Brain microvascular endothelial cell (primary cell): ENCODE measurements around the gene TCF3.

ENCODE experiments used
- DNase-seq: peaks from one replicate; pipeline ENCODE4 v3.0.0-alpha.2; 2020
- H3K27ac ChIP-seq: fragments of 250-450 bp; sonication (Bioruptor Pico); 2 replicates; pipeline ENCODE4 v1.5.1; 2020; ENCODE audit warnings: mild to moderate bottlenecking, moderate library complexity
- H3K27me3 ChIP-seq: fragments of 250-450 bp; sonication (Bioruptor Pico); replicated peaks from 2 replicates; pipeline ENCODE4 v1.5.1; 2020; ENCODE audit warnings: mild to moderate bottlenecking
- H3K36me3 ChIP-seq: fragments of 250-450 bp; sonication (Bioruptor Pico); replicated peaks from 2 replicates; pipeline ENCODE4 v1.5.1; 2020; ENCODE audit warnings: mild to moderate bottlenecking
- H3K4me3 ChIP-seq: 2 replicates; pipeline ENCODE4 v1.5.1; 2011; ENCODE audit warnings: low read depth, mild to moderate bottlenecking, control low read depth, low read length, moderate library complexity
- in situ Hi-C: cut with HindIII; loops from 2 replicates; pipeline ENCODE4 v1.10.0; 2017; ENCODE audit warnings: low sequenced_read_pairs, low pct_ligation_motif_present
- TF ChIP-seq, protein P1 (sequence below): IDR thresholded peaks from 2 replicates; pipeline ENCODE4 v1.5.1; 2011; ENCODE audit warnings: low read depth, mild to moderate bottlenecking, moderate library complexity, low read length, control low read depth, inconsistent platforms; ENCODE audit errors: missing control alignments

TCF3 gene

DNA sequence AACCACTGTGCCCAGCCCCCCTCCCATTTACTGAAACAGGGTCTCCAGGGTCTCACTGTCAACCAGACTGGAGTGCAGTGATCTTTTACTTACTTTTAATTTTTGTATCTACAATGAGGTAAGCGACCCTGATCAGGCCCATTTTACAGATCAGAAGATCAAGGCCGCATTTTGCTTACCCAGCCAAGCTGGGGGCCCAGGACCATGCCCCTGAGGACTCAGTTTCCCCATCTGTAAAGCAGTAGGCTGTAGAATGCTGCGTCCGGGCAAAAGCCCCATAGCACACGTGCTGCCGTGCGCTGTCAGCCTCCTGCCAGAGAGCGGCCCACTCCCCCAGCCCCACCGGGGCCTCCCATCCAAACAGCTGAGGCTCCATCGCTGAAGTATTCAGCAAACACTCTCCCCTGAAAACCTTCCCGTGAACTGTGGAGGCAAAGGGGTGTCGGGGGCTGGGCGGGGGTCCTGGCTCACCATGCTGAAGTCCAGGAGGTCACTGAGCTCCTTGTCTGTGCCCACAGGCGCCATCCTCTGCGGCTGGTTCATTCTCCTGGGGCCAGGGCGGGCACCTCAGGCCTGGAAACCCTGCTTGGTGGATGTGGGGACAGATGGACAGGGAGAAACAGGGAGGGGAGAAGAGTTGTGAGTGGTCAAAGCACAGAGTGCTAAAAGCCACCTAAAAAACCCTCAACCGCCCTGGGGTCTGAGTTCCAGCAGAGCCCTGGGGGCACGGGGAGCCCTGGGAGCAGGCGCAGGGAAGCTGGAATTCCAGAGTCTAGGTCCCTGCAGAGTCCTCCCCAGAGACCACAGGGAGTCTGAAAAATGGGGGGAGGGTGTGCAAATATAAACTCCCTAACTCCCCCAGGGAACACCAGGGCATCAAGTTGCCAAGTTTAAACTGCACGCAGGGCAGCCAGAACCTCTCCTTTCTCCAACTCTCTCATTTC lies 2.4 kb downstream of the TCF3 start:
- no peak overlapping the region for H3K27ac ChIP-seq
- H3K4me3 ChIP-seq = peak overlapping the region; percentile 69
- H3K27me3 ChIP-seq = no peaks in the 10 kb centered on the region
- DNase-seq = no peak
- peaks cover 33% of the 10 kb centered on the region for H3K36me3 ChIP-seq
- in situ Hi-C loops = no loop called here
- TF ChIP-seq, protein P1, sequence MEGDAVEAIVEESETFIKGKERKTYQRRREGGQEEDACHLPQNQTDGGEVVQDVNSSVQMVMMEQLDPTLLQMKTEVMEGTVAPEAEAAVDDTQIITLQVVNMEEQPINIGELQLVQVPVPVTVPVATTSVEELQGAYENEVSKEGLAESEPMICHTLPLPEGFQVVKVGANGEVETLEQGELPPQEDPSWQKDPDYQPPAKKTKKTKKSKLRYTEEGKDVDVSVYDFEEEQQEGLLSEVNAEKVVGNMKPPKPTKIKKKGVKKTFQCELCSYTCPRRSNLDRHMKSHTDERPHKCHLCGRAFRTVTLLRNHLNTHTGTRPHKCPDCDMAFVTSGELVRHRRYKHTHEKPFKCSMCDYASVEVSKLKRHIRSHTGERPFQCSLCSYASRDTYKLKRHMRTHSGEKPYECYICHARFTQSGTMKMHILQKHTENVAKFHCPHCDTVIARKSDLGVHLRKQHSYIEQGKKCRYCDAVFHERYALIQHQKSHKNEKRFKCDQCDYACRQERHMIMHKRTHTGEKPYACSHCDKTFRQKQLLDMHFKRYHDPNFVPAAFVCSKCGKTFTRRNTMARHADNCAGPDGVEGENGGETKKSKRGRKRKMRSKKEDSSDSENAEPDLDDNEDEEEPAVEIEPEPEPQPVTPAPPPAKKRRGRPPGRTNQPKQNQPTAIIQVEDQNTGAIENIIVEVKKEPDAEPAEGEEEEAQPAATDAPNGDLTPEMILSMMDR = no peak

DNA sequence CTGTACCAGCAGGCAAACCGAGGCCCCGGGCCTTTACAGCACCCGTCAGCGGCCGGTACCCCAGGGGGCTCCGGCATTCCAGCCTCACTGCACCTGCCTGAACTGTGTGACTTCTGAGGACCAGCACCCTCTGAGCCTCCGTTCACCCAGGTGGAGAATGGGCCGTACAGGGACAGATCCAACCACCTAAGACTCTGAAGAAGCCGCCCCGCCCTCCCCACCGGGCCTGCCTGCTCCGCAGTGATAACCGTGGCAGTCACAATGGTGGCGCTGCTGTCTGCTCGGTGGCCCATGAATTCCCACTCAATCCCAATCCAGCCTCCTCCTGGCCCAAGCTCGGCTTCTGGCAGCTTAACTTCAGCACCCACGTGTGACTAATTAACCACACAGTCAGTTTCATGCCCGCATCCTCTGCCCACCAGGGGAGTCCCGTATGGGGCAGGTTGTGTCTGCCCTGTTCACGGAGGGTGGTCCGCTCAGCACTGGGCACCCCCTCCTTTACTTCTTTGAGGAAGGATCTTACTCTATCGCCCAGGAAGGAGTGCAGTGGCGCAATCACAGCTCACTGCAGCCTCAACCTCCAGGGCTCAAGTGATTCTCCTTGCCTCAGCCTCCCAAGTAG lies 3.4 kb downstream of the TCF3 start:
- peaks cover 38% of the 10 kb centered on the region for H3K36me3 ChIP-seq
- no peaks in the 10 kb centered on the region for H3K27me3 ChIP-seq

DNA sequence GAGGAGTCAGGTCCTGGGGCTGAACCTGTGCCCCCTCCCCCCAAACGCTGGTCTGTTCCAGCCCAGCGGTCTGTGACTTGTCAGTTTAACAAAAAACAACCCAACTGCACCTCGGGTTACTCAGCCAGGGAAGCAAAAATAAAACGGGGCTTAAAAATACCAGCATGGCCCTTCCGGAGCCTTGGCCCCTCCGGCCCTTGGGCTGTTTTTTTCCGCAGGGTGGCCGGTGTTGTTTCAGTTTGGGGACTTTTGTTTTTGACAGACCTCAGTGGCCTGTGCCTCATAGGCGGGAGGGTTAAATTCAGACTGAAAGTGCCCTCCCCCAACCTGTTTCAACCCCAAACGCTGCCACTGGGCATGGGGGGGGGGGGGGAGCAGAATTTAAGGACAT lies 4.0 kb downstream of the TCF3 start:
- in situ Hi-C loops = no loop called here
- Histone ChIP-seq H3K4me3 (no peak overlapping the region), H3K36me3 (peaks cover 44% of the 10 kb centered on the region), H3K27me3 (no peaks in the 10 kb centered on the region), H3K27ac (no peak overlapping the region)
- DNase-seq = no peak
- TF ChIP-seq, protein P1 = no peak

More for the DNA sequence above, 3.4 kb downstream of the TCF3 start:
- TF ChIP-seq, protein P1 = no peak
- no peak overlapping the region for H3K27ac ChIP-seq
- H3K4me3 ChIP-seq = no peak overlapping the region
- in situ Hi-C loops = no loop called here
- no peak for DNase-seq

DNA sequence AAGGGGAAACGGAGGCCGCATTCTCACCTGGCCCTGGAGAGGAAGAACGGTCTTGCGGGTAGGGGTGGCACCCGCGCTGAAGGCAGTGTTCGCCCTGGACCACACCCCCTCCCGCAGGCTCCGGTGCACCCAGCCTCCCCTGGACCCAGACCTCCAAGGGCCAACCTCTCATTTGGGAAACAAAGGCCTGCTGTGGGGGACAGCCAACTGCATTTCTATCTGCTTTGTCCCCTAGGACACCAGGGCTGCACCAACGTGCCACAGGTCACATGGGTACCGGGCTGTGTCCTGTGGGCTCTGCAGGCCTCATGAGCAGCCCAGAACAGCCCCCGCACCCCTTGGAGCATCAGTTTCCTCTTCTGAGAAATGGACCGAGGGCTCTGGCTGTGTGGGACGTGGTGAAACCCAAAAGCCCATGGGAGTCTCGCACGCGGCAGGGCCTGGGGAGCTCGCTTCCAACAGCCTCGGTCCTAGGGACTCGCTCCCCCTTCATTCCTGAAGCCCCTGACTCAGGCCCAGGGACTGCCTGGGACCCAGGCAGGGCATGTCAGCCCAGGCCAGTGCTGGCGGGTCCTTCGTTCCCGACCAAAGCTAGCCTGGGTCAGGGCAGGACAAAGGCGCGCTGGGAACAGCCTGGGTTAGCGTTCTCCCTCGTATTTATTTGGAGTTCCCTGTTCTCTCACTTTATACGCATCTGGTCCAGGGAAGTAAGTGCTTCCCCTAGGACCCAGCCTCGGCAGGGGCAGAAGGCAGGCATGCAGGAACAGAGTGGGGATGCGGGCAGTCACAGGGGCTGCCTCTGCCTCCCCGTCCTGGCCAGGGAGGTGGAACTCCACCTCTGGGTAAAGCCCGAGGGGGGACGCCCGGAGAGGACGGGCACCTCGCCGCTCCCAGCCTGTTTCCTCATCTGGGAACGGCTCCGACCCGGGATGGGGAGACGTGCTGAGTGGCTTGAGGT lies 4.6 kb downstream of the TCF3 start:
- no peak overlapping the region for H3K27ac ChIP-seq
- H3K36me3 ChIP-seq = peaks cover 50% of the 10 kb centered on the region
- no peak for DNase-seq

DNA sequence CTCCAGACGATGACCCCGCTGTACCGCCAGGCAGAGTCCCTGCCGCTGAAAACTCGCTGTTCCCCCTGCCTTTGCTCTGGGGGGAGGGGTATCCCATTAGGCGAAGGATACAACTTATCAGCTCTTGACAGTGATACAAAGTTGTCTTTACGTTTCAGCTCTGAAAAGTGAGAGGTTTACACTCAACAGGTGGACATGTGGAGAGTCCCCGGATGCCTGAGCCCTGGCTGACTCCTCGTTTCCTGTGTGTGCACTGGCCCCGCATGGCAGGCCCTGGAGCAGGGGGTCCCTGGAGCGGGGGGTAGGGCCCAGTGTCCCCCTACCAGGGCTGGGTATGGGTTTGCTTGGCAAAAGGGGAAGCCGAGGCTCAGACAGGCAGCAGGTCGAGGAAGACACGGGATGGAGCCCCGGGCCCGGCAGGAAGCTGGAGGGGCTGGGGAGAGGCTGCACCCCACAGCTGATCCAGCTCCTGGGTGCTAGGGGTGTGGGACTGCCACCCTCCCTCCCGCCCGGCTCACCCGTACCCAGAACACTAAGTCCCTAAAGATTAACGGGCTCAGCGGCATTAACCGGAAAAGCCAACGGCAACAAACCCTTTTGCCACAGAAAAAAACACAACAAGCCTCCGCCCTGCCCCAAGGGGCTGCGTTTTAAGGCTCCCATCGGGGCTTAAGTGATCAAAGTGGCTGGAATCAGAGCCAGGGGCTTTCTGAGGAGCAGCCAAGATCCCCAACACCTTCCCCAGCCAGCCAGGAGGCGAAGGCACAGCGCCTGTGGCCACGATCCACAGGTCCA lies 5.6 kb downstream of the TCF3 start:
- no peak for DNase-seq
- TF ChIP-seq, protein P1 = no peak
- Histone ChIP-seq H3K4me3 (no peak overlapping the region), H3K27ac (no peak overlapping the region), H3K27me3 (no peaks in the 10 kb centered on the region), H3K36me3 (peaks cover 58% of the 10 kb centered on the region)
- in situ Hi-C loops = no loop called here

More for the DNA sequence above, 4.6 kb downstream of the TCF3 start:
- H3K4me3 ChIP-seq = no peak overlapping the region
- in situ Hi-C loops = no loop called here
- no peaks in the 10 kb centered on the region for H3K27me3 ChIP-seq
- TF ChIP-seq, protein P1 = no peak
